ENCODE data around the gene OLFML2A. TPM values are rescaled to one million over a fixed set of nuclear protein-coding genes. Genes with fewer than 3 reads are reported as not detected.
A peak's percentile ranks its signal among the peaks of the same experiment; 100 is the strongest.

OLFML2A gene
- polyA plus RNA-seq, 1 donor from 2014 or later: 0.15 TPM

- no peak overlapping the region for H3K27ac ChIP-seq (ENCODE audit: low read length)
- no peak overlapping the region for H3K9ac ChIP-seq (ENCODE audit: low read length)
- no peaks in the 10 kb centered on the region for H3F3A ChIP-seq (ENCODE audit: insufficient read depth, low read length, poor library complexity, severe bottlenecking)
- H3K9me2 ChIP-seq (ENCODE audit: insufficient read depth, low read length): no peaks in the 10 kb centered on the region
- H2AFZ ChIP-seq (ENCODE audit: low read depth, low read length): no peak overlapping the region
- H3K4me3 ChIP-seq (ENCODE audit: low read length): no peak overlapping the region
- no peak overlapping the region for H3K4me2 ChIP-seq (ENCODE audit: low read length)
- H3K27me3 ChIP-seq (ENCODE audit: insufficient read depth, low read depth, low read length): no peaks in the 10 kb centered on the region
- H4K20me1 ChIP-seq (ENCODE audit: insufficient read depth): no peaks in the 10 kb centered on the region
- peaks cover 7% of the 10 kb centered on the region for H3K79me2 ChIP-seq (replicated peaks; ENCODE audit: insufficient read depth, low read length)
- H3K36me3 ChIP-seq (ENCODE audit: insufficient read depth, low read length): no peaks in the 10 kb centered on the region
- H3K9me3 ChIP-seq (ENCODE audit: low read length): no peaks in the 10 kb centered on the region
- no peak for TF ChIP-seq REST (IDR thresholded peaks at IDR 0.05; ENCODE audit: borderline replicate concordance)
- no peak for TF ChIP-seq SMC3 (conservative IDR thresholded peaks at IDR 0.05; ENCODE audit: poor library complexity)
- TF ChIP-seq RAD21 (conservative IDR thresholded peaks at IDR 0.05): no peak
- no peak for TF ChIP-seq POLR2AphosphoS5 (IDR thresholded peaks at IDR 0.05)
- TF ChIP-seq EP300 (conservative IDR thresholded peaks at IDR 0.05; ENCODE audit: poor library complexity, severe bottlenecking): no peak
- no peak for TF ChIP-seq TAF1 (IDR thresholded peaks at IDR 0.05; ENCODE audit: low read depth)
- no peak for TF ChIP-seq EZH2 (IDR thresholded peaks at IDR 0.05; ENCODE audit: borderline replicate concordance, insufficient read depth, low read length, poor library complexity, severe bottlenecking)
- TF ChIP-seq CTCF (IDR thresholded peaks at IDR 0.05; ENCODE audit: poor library complexity, severe bottlenecking): no peak
- TF ChIP-seq MXI1 (conservative IDR thresholded peaks at IDR 0.05; ENCODE audit: poor library complexity, severe bottlenecking): no peak
Observed at GRCh38 chr9:124752967-124753366, 24.0 kb upstream of the OLFML2A start.

- no peaks in the 10 kb centered on the region for H3K36me3 ChIP-seq (ENCODE audit: insufficient read depth, low read length)
- H3K9me3 ChIP-seq (ENCODE audit: low read length): no peaks in the 10 kb centered on the region
- no peaks in the 10 kb centered on the region for H3K9me2 ChIP-seq (ENCODE audit: insufficient read depth, low read length)
- no peak overlapping the region for H3K4me3 ChIP-seq (ENCODE audit: low read length)
- no peaks in the 10 kb centered on the region for H4K20me1 ChIP-seq (ENCODE audit: insufficient read depth)
- no peak overlapping the region for H3K9ac ChIP-seq (ENCODE audit: low read length)
- no peak overlapping the region for H2AFZ ChIP-seq (ENCODE audit: low read depth, low read length)
- H3K27ac ChIP-seq (ENCODE audit: low read length): no peak overlapping the region
- H3K27me3 ChIP-seq (ENCODE audit: insufficient read depth, low read depth, low read length): no peaks in the 10 kb centered on the region
- no peak for TF ChIP-seq TAF1 (IDR thresholded peaks at IDR 0.05; ENCODE audit: low read depth)
- no peak for TF ChIP-seq REST (IDR thresholded peaks at IDR 0.05; ENCODE audit: borderline replicate concordance)
- TF ChIP-seq EP300 (conservative IDR thresholded peaks at IDR 0.05; ENCODE audit: poor library complexity, severe bottlenecking): no peak
- no peak for TF ChIP-seq MXI1 (conservative IDR thresholded peaks at IDR 0.05; ENCODE audit: poor library complexity, severe bottlenecking)
- TF ChIP-seq SMC3 (conservative IDR thresholded peaks at IDR 0.05; ENCODE audit: poor library complexity): no peak
- TF ChIP-seq CTCF (IDR thresholded peaks at IDR 0.05; ENCODE audit: poor library complexity, severe bottlenecking): peak; percentile 45
- peak; percentile 42 for TF ChIP-seq RAD21 (conservative IDR thresholded peaks at IDR 0.05)
- TF ChIP-seq EZH2 (IDR thresholded peaks at IDR 0.05; ENCODE audit: borderline replicate concordance, insufficient read depth, low read length, poor library complexity, severe bottlenecking): no peak
- no peak for TF ChIP-seq POLR2AphosphoS5 (IDR thresholded peaks at IDR 0.05)
- H3K4me2 ChIP-seq (ENCODE audit: low read length): no peak overlapping the region
- peaks cover 7% of the 10 kb centered on the region for H3K79me2 ChIP-seq (replicated peaks; ENCODE audit: insufficient read depth, low read length)
- H3F3A ChIP-seq (ENCODE audit: insufficient read depth, low read length, poor library complexity, severe bottlenecking): no peaks in the 10 kb centered on the region
Observed at GRCh38 chr9:124754289-124754688, 22.6 kb upstream of the OLFML2A start.

Measured in neural cell (in vitro differentiated cells).